ENCODE data around the gene CYP2A6. TPM values are rescaled to one million over a fixed set of nuclear protein-coding genes. Genes with fewer than 3 reads are reported as not detected.
"Not testable (repeated sequence)": the region's sequence is repeated elsewhere in the genome, so short reads cannot be mapped to it uniquely, and the experiment has no call there.

CYP2A6 gene
- total RNA-seq, 1 experiment from 2014 or later, result 0.28 TPM

DNA sequence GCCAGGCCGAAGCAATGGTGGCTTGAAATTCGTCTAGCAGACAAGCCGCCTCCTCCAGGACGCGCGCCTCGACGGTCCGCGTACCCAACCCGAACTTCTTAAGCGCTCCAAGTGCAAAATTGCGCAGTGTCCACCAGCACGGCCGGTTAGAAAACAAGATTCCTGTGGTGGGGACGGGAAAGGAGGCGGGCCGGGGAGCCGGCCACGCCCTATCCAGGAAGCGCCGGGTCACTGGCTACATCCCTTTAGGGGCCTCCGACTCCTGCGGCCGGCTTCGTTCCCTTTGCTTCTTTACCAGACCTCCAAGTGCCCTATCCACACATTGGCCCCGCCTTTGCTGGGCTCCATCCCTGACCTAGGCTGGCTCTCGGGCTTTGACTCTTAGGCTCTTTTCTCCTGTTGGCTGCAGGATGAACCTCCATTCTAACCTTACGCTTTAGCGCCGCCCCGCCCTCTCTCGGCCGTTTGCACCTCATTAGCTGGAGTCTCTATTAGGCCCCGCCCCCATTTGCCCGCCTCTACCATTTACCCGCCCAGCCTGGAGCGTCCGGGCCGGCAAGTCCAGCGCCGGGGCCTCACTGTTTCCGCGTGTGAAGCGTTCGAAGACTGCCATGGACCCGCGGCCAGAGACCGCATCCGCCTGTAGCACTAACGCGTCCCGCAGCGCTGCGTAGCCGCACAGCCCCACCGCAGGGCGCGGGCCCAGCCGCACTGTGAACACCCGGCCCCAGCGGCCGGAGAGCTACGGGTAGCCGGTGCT lies 39.4 kb downstream of the CYP2A6 start:
- peaks cover 39% of the 10 kb centered on the region for H3K27me3 Mint-ChIP-seq (ENCODE audit: low read depth)
- H3K9ac ChIP-seq (ENCODE audit: extremely low read depth, insufficient read length, low read length), result not testable (repeated sequence)

More for the DNA sequence above, 39.4 kb downstream of the CYP2A6 start:
- H3K9me3 ChIP-seq (ENCODE audit: control insufficient read depth, low read depth, low read length); H2BK15ac ChIP-seq (ENCODE audit: low read depth, low read length); H2AFZ ChIP-seq (ENCODE audit: low read length); H3K9me3 Mint-ChIP-seq; H3K79me1 ChIP-seq (ENCODE audit: insufficient read depth, low read depth, low read length, poor library complexity, severe bottlenecking); H3K23ac ChIP-seq (ENCODE audit: insufficient read length, low read depth, low read length); H2BK12ac ChIP-seq (ENCODE audit: insufficient read length, low read depth, low read length); H3K79me2 ChIP-seq (ENCODE audit: insufficient read depth, low read length); H3K27me3 ChIP-seq (ENCODE audit: insufficient read depth, low read length); H3T11ph ChIP-seq (ENCODE audit: low read length); H4K5ac ChIP-seq (ENCODE audit: insufficient read length, low read depth, low read length); H2BK120ac ChIP-seq (ENCODE audit: low read depth, low read length, poor library complexity, severe bottlenecking); H2AK5ac ChIP-seq (ENCODE audit: insufficient read length, low read length); H3K56ac ChIP-seq (ENCODE audit: insufficient read length, low read depth, low read length); H4K91ac ChIP-seq (ENCODE audit: insufficient read length, low read depth, low read length); H4K20me1 ChIP-seq (ENCODE audit: control insufficient read depth, insufficient read depth, insufficient read length); H3K4me1 ChIP-seq (ENCODE audit: insufficient read depth, low read length); H3K18ac ChIP-seq (ENCODE audit: insufficient read length, low read depth, low read length); H3K4ac ChIP-seq (ENCODE audit: low read depth, low read length); H3K27ac ChIP-seq (ENCODE audit: insufficient read length, low read depth, low read length); H4K8ac ChIP-seq (replicated peaks; ENCODE audit: insufficient read length, low read depth, low read length); H2BK20ac ChIP-seq (ENCODE audit: low read depth, low read length, poor library complexity, severe bottlenecking); H2BK5ac ChIP-seq (ENCODE audit: insufficient read length, low read length): not testable (repeated sequence)
- no CpG with 5 or more reads among the region's 65 CpGs for WGBS (ENCODE audit: extremely low coverage, insufficient read length, low lambda C conversion rate)
- peak overlapping the region; percentile 81 to 91 for H3K4me3 Mint-ChIP-seq
- H3K36me3 Mint-ChIP-seq (ENCODE audit: insufficient read depth in 1 of 3, low read depth in 3 of 3), result peaks cover 11 to 29% (median 17%) of the 10 kb centered on the region in 3 experiments; a peak in 6 of 7 replicates
- TF ChIP-seq, protein P1, sequence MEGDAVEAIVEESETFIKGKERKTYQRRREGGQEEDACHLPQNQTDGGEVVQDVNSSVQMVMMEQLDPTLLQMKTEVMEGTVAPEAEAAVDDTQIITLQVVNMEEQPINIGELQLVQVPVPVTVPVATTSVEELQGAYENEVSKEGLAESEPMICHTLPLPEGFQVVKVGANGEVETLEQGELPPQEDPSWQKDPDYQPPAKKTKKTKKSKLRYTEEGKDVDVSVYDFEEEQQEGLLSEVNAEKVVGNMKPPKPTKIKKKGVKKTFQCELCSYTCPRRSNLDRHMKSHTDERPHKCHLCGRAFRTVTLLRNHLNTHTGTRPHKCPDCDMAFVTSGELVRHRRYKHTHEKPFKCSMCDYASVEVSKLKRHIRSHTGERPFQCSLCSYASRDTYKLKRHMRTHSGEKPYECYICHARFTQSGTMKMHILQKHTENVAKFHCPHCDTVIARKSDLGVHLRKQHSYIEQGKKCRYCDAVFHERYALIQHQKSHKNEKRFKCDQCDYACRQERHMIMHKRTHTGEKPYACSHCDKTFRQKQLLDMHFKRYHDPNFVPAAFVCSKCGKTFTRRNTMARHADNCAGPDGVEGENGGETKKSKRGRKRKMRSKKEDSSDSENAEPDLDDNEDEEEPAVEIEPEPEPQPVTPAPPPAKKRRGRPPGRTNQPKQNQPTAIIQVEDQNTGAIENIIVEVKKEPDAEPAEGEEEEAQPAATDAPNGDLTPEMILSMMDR (conservative IDR thresholded peaks at IDR 0.05), result 0 out of 3 replicates have a peak, but pooled peaks have one; percentile 11
- H3K4me2 ChIP-seq (ENCODE audit: insufficient read depth, insufficient read length, low read length), result peak overlapping the region; percentile 60
- 0 out of 2 replicates have a peak overlapping the region, but pooled peaks have one; percentile 54 for H3K14ac ChIP-seq (ENCODE audit: insufficient read depth, low read length)
- peaks cover 12% of the 10 kb centered on the region for H3K23me2 ChIP-seq (ENCODE audit: insufficient read length, low read depth, low read length, poor library complexity, severe bottlenecking)
- peak overlapping the region; percentile 98 to 99 (median 99); a peak in 6 of 7 replicates for H3K27ac Mint-ChIP-seq
- peak; percentile 89 for DNase-seq
- peaks cover 43 to 50% of the 10 kb centered on the region in 2 experiments for H3K4me1 Mint-ChIP-seq
